Endothelial cell (in vitro differentiated cells): ENCODE data around the gene RSPO1. TPM values are rescaled to one million over a fixed set of nuclear protein-coding genes. Genes with fewer than 3 reads are reported as not detected.

Experiments
- DNase-seq: peaks from one replicate; pipeline ENCODE4 v3.0.0; 2021; ENCODE audit warnings: low spot score
- H3K27ac Mint-ChIP-seq: one replicate; pipeline ENCODE4 v1.8.0; 2021; ENCODE audit warnings: mixed read lengths, inconsistent platforms; ENCODE audit not compliant: unreplicated experiment
- H3K27me3 Mint-ChIP-seq: one replicate; pipeline ENCODE4 v1.8.0; 2021; ENCODE audit warnings: mild to moderate bottlenecking, moderate library complexity, mixed read lengths, inconsistent platforms; ENCODE audit not compliant: unreplicated experiment
- H3K36me3 Mint-ChIP-seq: one replicate; pipeline ENCODE4 v1.8.0; 2021; ENCODE audit warnings: mild to moderate bottlenecking, low read depth, mixed read lengths, inconsistent platforms; ENCODE audit not compliant: unreplicated experiment
- H3K4me1 Mint-ChIP-seq: one replicate; pipeline ENCODE4 v1.8.0; 2021; ENCODE audit warnings: mild to moderate bottlenecking, mixed read lengths, inconsistent platforms; ENCODE audit not compliant: unreplicated experiment
- H3K4me3 Mint-ChIP-seq: one replicate; pipeline ENCODE4 v1.8.0; 2021; ENCODE audit warnings: mild to moderate bottlenecking, mixed read lengths, inconsistent platforms; ENCODE audit not compliant: unreplicated experiment
- H3K9me3 Mint-ChIP-seq: one replicate; pipeline ENCODE4 v1.8.0; 2021; ENCODE audit warnings: mixed read lengths, inconsistent platforms; ENCODE audit not compliant: unreplicated experiment
- CTCF ChIP-seq: fragments of 200-600 bp; sonication (generic); IDR thresholded peaks from one replicate; pipeline ENCODE4 v1.5.0; 2021; ENCODE audit warnings: antibody characterized with exemption; ENCODE audit not compliant: unreplicated experiment
- total RNA-seq: library from RNA; stranded (reverse); fragmentation: NEBNext Ultra II Directional; extraction: Animal tissue kit (Norgen Biotek cat#: 25700); gene quantifications from one replicate; pipeline ENCODE4 v1.2.1, GENCODE V29; 2021; ENCODE audit not compliant: unreplicated experiment

The RSPO1 gene
- total RNA-seq, 1 donor from 2014 or later: not detected

- TF ChIP-seq CTCF: no peak
- no peak for DNase-seq
- H3K27me3 Mint-ChIP-seq: peaks cover 3% of the 10 kb centered on the region
- H3K27ac Mint-ChIP-seq: no peak overlapping the region
- H3K9me3 Mint-ChIP-seq: no peaks in the 10 kb centered on the region
- no peaks in the 10 kb centered on the region for H3K4me1 Mint-ChIP-seq
- H3K36me3 Mint-ChIP-seq: no peaks in the 10 kb centered on the region
- no peak overlapping the region for H3K4me3 Mint-ChIP-seq
Observed at GRCh38 chr1:37605061-37605650, 29.5 kb downstream of the RSPO1 start.

GRCh38 chr1:37602750-37603694 is 31.7 kb downstream of the RSPO1 start:
- peak; percentile 35 for DNase-seq
- Mint-ChIP-seq H3K9me3 (no peaks in the 10 kb centered on the region), H3K36me3 (no peaks in the 10 kb centered on the region), H3K27me3 (peaks cover 3% of the 10 kb centered on the region), H3K27ac (no peak overlapping the region), H3K4me1 (no peaks in the 10 kb centered on the region), H3K4me3 (no peak overlapping the region)
- TF ChIP-seq CTCF: peak; percentile 59

DNA sequence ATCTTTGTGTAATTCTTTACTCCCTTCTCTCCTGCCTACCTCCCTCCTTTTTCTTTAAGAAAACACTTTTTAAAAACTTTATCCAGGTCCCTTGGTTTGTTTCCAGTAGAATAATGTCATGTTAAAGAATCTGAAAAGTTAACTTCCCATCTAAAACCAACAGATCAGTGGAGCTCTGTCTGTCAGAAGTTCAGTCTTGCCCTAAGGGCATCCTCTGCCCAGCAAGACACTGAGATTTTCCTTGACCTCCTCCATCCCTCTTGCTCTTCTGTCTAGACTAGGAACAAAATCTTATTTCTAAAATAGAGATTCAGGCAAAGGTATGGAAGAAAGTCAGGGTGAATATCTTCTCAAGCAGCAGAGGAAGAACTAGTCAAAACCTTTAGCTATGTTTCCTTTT is 33.3 kb downstream of the RSPO1 start:
- Mint-ChIP-seq H3K27ac (no peak overlapping the region), H3K9me3 (no peaks in the 10 kb centered on the region), H3K4me3 (no peak overlapping the region), H3K36me3 (no peaks in the 10 kb centered on the region), H3K27me3 (peaks cover 3% of the 10 kb centered on the region), H3K4me1 (no peaks in the 10 kb centered on the region)
- no peak for DNase-seq
- no peak for TF ChIP-seq CTCF

GRCh38 chr1:37599940-37600339 is 34.8 kb downstream of the RSPO1 start:
- H3K4me3 Mint-ChIP-seq: no peak overlapping the region
- H3K9me3 Mint-ChIP-seq: no peaks in the 10 kb centered on the region
- no peak overlapping the region for H3K27ac Mint-ChIP-seq
- DNase-seq: no peak
- H3K4me1 Mint-ChIP-seq: peaks cover 11% of the 10 kb centered on the region
- H3K27me3 Mint-ChIP-seq: peaks cover 9% of the 10 kb centered on the region
- TF ChIP-seq CTCF: no peak
- H3K36me3 Mint-ChIP-seq: no peaks in the 10 kb centered on the region

- Mint-ChIP-seq H3K27ac (peak overlapping the region; percentile 99), H3K4me3 (peak overlapping the region; percentile 100), H3K36me3 (peaks cover 5% of the 10 kb centered on the region)
Observed at GRCh38 chr1:37596182-37596667, 38.5 kb downstream of the RSPO1 start.

More at GRCh38 chr1:37596182-37596667, 38.5 kb downstream of the RSPO1 start:
- no peak for TF ChIP-seq CTCF
- H3K4me1 Mint-ChIP-seq: peaks cover 15% of the 10 kb centered on the region
- H3K9me3 Mint-ChIP-seq: no peaks in the 10 kb centered on the region
- H3K27me3 Mint-ChIP-seq: peaks cover 6% of the 10 kb centered on the region
- no peak for DNase-seq
